GM23338 (cell line): Measurements from ENCODE around the gene WARS2. TPM values are rescaled to one million over a fixed set of nuclear protein-coding genes. Genes with fewer than 3 reads are reported as not detected.

Experiments used
- ATAC-seq: fragments of 200-7000 bp; cut with Tn5 transposase; 3 replicates; pipeline ENCODE4 v1.9.1; 2020
- DNase-seq: peaks from one replicate; pipeline ENCODE4 v3.0.0-alpha.2; 2015; ENCODE audit warnings: low spot score
- H2AFZ ChIP-seq: fragments of 200-600 bp; sonication (generic); 2 replicates; pipeline ENCODE4 v1.8.0; 2016; ENCODE audit warnings: antibody characterized with exemption, mild to moderate bottlenecking, moderate library complexity
- H3F3A ChIP-seq: fragments of 200-600 bp; sonication (generic); replicated peaks from 2 replicates; pipeline ENCODE4 v1.8.0; 2017; ENCODE audit warnings: antibody characterized with exemption, mixed run types, low read depth
- H3K27ac ChIP-seq: fragments of 200-600 bp; sonication (generic); 2 replicates; pipeline ENCODE4 v1.6.1; 2016; ENCODE audit warnings: low read depth
- H3K27me3 ChIP-seq: fragments of 200-600 bp; sonication (generic); 2 replicates; pipeline ENCODE4 v1.8.0; 2016; ENCODE audit warnings: mild to moderate bottlenecking, mixed run types, moderate library complexity; ENCODE audit not compliant: insufficient read depth
- H3K36me3 ChIP-seq: fragments of 200-600 bp; sonication (generic); 2 replicates; pipeline ENCODE4 v1.8.0; 2016; ENCODE audit warnings: mild to moderate bottlenecking; ENCODE audit not compliant: insufficient read depth
- H3K4me1 ChIP-seq: fragments of 200-600 bp; sonication (generic); 2 replicates; pipeline ENCODE4 v1.8.0; 2016; ENCODE audit warnings: mild to moderate bottlenecking, moderate library complexity; ENCODE audit not compliant: insufficient read depth
- H3K4me2 ChIP-seq: fragments of 200-600 bp; sonication (generic); 2 replicates; pipeline ENCODE4 v1.7.1; 2017; ENCODE audit warnings: mixed run types
- H3K4me3 ChIP-seq: fragments of 200-600 bp; sonication (generic); 2 replicates; pipeline ENCODE4 v1.6.1; 2016; ENCODE audit warnings: mixed run types
- H3K79me2 ChIP-seq: fragments of 200-600 bp; sonication (generic); replicated peaks from 2 replicates; pipeline ENCODE4 v1.8.0; 2017; ENCODE audit warnings: mild to moderate bottlenecking; ENCODE audit not compliant: insufficient read depth
- H3K9me2 ChIP-seq: fragments of 200-600 bp; sonication (generic); 2 replicates; pipeline ENCODE4 v1.8.0; 2017; ENCODE audit not compliant: insufficient read depth
- H4K20me1 ChIP-seq: fragments of 200-600 bp; sonication (generic); replicated peaks from 2 replicates; pipeline ENCODE4 v1.8.0; 2017; ENCODE audit warnings: mild to moderate bottlenecking; ENCODE audit not compliant: insufficient read depth
- H3K27ac Mint-ChIP-seq: 2 replicates; pipeline ENCODE4 v1.8.0; 2020; ENCODE audit warnings: inconsistent platforms, mild to moderate bottlenecking, moderate library complexity, mixed read lengths
- H3K27me3 Mint-ChIP-seq: 3 replicates; pipeline ENCODE4 v1.8.0; 2022; ENCODE audit warnings: low read depth, mild to moderate bottlenecking, moderate library complexity, mixed read lengths, inconsistent platforms; ENCODE audit not compliant: insufficient read depth, poor library complexity
- H3K36me3 Mint-ChIP-seq: 3 replicates; pipeline ENCODE4 v1.8.0; 2021; ENCODE audit warnings: low read depth, mild to moderate bottlenecking, inconsistent platforms, moderate library complexity, mixed read lengths
- H3K4me1 Mint-ChIP-seq: 3 replicates; pipeline ENCODE4 v1.8.0; 2020; ENCODE audit warnings: mild to moderate bottlenecking, inconsistent platforms, mixed read lengths
- H3K4me3 Mint-ChIP-seq: 3 replicates; pipeline ENCODE4 v1.8.0; 2021; ENCODE audit warnings: moderate library complexity, mild to moderate bottlenecking, inconsistent platforms, mixed read lengths
- H3K9me3 Mint-ChIP-seq: 3 replicates; pipeline ENCODE4 v1.8.0; 2020; ENCODE audit warnings: moderate library complexity, mild to moderate bottlenecking, inconsistent platforms, mixed read lengths
- CREB1 ChIP-seq: fragments of 250-450 bp; sonication (Bioruptor Pico); IDR thresholded peaks from 2 replicates; pipeline ENCODE4 v1.5.0; 2020; ENCODE audit warnings: low read depth, mild to moderate bottlenecking, moderate library complexity
- EZH2 ChIP-seq: fragments of 200-600 bp; sonication (generic); IDR thresholded peaks from one replicate; pipeline ENCODE4 v1.8.0; 2017; ENCODE audit warnings: antibody characterized with exemption, mild to moderate bottlenecking, low read depth; ENCODE audit not compliant: unreplicated experiment
- EZH2phosphoT487 ChIP-seq: fragments of 200-600 bp; sonication (generic); IDR thresholded peaks from one replicate; pipeline ENCODE4 v1.8.1; 2018; ENCODE audit warnings: antibody characterized with exemption; ENCODE audit not compliant: unreplicated experiment
- NANOG ChIP-seq: IDR thresholded peaks from 2 replicates; pipeline ENCODE4 v1.6.1; 2016; ENCODE audit warnings: antibody characterized with exemption, borderline replicate concordance
- POLR2AphosphoS5 ChIP-seq: IDR thresholded peaks from 2 replicates; pipeline ENCODE4 v1.6.1; 2016; ENCODE audit warnings: antibody characterized with exemption, low read depth
- STAT1 ChIP-seq: IDR thresholded peaks from one replicate; pipeline ENCODE4 v1.6.1; 2016; ENCODE audit warnings: antibody characterized with exemption; ENCODE audit not compliant: unreplicated experiment
- ZNF114 ChIP-seq: fragments of 250-450 bp; sonication (Bioruptor Pico); IDR thresholded peaks from 2 replicates; pipeline ENCODE4 v1.5.0; 2020; ENCODE audit warnings: mild to moderate bottlenecking, moderate library complexity
- ZNF331 ChIP-seq: fragments of 250-450 bp; sonication (Bioruptor Pico); IDR thresholded peaks from 2 replicates; pipeline ENCODE4 v1.5.0; 2020; ENCODE audit warnings: low read depth, mild to moderate bottlenecking, moderate library complexity
- ZNF462 ChIP-seq: fragments of 250-450 bp; sonication (Bioruptor Pico); IDR thresholded peaks from 2 replicates; pipeline ENCODE4 v1.5.0; 2020; ENCODE audit warnings: mild to moderate bottlenecking, moderate library complexity
- polyA plus RNA-seq: library from polyadenylated mRNA; unstranded; fragments of >200 nt; fragmentation: Nextera tagmentation; extraction: Ambion mirVana; gene quantifications from 2 replicates; pipeline ENCODE4 v1.2.1, GENCODE V29; 2016
- total RNA-seq: library from RNA; depleted of rRNA; stranded (reverse); fragments of >200 nt; shearing (Covaris generic); gene quantifications from 2 replicates; pipeline ENCODE4 v1.2.3, GENCODE V29; 2014
- TF ChIP-seq, protein P1 (sequence below): IDR thresholded peaks from one replicate; pipeline ENCODE4 v1.6.1; 2018; ENCODE audit warnings: antibody characterized with exemption; ENCODE audit not compliant: unreplicated experiment
- TF ChIP-seq, protein P2 (sequence below): IDR thresholded peaks from 2 replicates; pipeline ENCODE4 v1.6.1; 2016; ENCODE audit warnings: antibody characterized with exemption

WARS2 gene
- total and polyA plus RNA-seq, 2 experiments from 2014 or later = 6.4 to 12.6 TPM

GRCh38 chr1:119147661-119148090, 7.2 kb upstream of the WARS2 start (continued):
- TF ChIP-seq, protein P1, sequence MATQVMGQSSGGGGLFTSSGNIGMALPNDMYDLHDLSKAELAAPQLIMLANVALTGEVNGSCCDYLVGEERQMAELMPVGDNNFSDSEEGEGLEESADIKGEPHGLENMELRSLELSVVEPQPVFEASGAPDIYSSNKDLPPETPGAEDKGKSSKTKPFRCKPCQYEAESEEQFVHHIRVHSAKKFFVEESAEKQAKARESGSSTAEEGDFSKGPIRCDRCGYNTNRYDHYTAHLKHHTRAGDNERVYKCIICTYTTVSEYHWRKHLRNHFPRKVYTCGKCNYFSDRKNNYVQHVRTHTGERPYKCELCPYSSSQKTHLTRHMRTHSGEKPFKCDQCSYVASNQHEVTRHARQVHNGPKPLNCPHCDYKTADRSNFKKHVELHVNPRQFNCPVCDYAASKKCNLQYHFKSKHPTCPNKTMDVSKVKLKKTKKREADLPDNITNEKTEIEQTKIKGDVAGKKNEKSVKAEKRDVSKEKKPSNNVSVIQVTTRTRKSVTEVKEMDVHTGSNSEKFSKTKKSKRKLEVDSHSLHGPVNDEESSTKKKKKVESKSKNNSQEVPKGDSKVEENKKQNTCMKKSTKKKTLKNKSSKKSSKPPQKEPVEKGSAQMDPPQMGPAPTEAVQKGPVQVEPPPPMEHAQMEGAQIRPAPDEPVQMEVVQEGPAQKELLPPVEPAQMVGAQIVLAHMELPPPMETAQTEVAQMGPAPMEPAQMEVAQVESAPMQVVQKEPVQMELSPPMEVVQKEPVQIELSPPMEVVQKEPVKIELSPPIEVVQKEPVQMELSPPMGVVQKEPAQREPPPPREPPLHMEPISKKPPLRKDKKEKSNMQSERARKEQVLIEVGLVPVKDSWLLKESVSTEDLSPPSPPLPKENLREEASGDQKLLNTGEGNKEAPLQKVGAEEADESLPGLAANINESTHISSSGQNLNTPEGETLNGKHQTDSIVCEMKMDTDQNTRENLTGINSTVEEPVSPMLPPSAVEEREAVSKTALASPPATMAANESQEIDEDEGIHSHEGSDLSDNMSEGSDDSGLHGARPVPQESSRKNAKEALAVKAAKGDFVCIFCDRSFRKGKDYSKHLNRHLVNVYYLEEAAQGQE = no peak
- TF ChIP-seq STAT1 (no peak), ZNF114 (CRISPR knock-in tag) (no peak)

DNA sequence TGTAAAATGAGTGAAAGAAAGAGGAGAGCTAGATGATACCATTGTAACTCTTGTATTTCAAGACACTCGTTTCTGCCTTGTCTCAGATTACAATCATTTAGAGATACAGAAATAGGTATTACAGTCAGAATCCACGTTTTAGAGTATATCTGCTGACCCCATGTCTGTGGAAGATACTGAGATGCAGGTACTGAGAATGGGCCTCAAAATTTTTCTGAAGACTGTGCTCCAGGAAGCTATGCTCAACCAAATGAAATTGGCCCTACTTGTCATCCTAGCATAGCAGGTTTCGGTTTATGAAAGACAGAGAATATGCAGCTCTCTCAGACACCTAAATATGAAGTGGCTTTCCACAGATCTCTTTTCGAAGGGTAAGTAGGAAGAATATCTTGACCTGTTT, 6.0 kb upstream of the WARS2 start:
- Mint-ChIP-seq H3K9me3 (no peaks in the 10 kb centered on the region; the same call in 2 of the 3 replicates), H3K4me3 (no peak overlapping the region), H3K36me3 (peaks cover 10% of the 10 kb centered on the region), H3K27me3 (no peaks in the 10 kb centered on the region), H3K27ac (no peak overlapping the region), H3K4me1 (peaks cover 12% of the 10 kb centered on the region)
- ATAC-seq (no peak), DNase-seq (no peak)
- Histone ChIP-seq H2AFZ (no peak overlapping the region), H3K27ac (no peak overlapping the region), H3K27me3 (no peaks in the 10 kb centered on the region), H3K4me1 (peaks cover 6% of the 10 kb centered on the region; the same call in 1 of the 2 replicates), H3K36me3 (no peaks in the 10 kb centered on the region; the same call in 1 of the 2 replicates), H4K20me1 (no peaks in the 10 kb centered on the region), H3K79me2 (peaks cover 8% of the 10 kb centered on the region), H3F3A (no peaks in the 10 kb centered on the region), H3K9me2 (no peaks in the 10 kb centered on the region), H3K4me2 (no peak overlapping the region), H3K4me3 (no peak overlapping the region)
- TF ChIP-seq ZNF331 (no peak), EZH2 (no peak), CREB1 (CRISPR knock-in tag) (no peak), POLR2AphosphoS5 (no peak), STAT1 (no peak), ZNF462 (CRISPR knock-in tag) (no peak), NANOG (no peak), EZH2phosphoT487 (no peak)
- TF ChIP-seq, protein P1 = no peak
- TF ChIP-seq, protein P2, sequence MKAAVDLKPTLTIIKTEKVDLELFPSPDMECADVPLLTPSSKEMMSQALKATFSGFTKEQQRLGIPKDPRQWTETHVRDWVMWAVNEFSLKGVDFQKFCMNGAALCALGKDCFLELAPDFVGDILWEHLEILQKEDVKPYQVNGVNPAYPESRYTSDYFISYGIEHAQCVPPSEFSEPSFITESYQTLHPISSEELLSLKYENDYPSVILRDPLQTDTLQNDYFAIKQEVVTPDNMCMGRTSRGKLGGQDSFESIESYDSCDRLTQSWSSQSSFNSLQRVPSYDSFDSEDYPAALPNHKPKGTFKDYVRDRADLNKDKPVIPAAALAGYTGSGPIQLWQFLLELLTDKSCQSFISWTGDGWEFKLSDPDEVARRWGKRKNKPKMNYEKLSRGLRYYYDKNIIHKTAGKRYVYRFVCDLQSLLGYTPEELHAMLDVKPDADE = no peak
